Fibroblast of pulmonary artery (primary cell): ENCODE measurements around the gene ENTREP1.
A peak's percentile ranks its signal among the peaks of the same experiment; 100 is the strongest.

Source experiments
- DNase-seq: peaks from one replicate; pipeline ENCODE4 v3.0.0-alpha.2; 2010; ENCODE audit warnings: low read depth
- H3K4me3 ChIP-seq: replicated peaks from 2 replicates; pipeline ENCODE4 v1.5.1; 2011; ENCODE audit warnings: low read depth, mild to moderate bottlenecking, control low read depth, low read length, moderate library complexity
- TF ChIP-seq, protein P1 (sequence below): IDR thresholded peaks from 2 replicates; pipeline ENCODE4 v1.5.1; 2011; ENCODE audit warnings: mild to moderate bottlenecking, control low read depth, low read length, inconsistent platforms; ENCODE audit errors: missing control alignments

Gene ENTREP1

DNA sequence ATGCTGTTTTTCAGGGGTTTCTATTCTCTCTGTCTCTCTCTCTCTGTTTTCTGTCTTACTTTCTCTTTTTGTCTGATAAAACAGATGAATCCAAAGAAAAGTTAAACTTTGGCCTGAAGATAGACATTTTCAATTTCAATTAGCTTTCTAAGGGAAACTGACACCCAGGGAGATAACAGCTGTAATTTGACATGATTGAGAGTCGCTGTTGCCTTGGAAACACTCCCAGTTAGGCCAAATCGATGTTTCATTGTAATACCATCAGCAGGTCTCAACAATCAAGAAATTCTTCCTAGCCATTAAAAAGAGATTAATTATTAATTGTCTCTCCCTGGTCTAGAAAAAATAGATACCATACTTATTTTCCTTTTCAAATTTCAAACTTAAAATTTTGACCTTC, 53.0 kb downstream of the ENTREP1 start:
- TF ChIP-seq, protein P1, sequence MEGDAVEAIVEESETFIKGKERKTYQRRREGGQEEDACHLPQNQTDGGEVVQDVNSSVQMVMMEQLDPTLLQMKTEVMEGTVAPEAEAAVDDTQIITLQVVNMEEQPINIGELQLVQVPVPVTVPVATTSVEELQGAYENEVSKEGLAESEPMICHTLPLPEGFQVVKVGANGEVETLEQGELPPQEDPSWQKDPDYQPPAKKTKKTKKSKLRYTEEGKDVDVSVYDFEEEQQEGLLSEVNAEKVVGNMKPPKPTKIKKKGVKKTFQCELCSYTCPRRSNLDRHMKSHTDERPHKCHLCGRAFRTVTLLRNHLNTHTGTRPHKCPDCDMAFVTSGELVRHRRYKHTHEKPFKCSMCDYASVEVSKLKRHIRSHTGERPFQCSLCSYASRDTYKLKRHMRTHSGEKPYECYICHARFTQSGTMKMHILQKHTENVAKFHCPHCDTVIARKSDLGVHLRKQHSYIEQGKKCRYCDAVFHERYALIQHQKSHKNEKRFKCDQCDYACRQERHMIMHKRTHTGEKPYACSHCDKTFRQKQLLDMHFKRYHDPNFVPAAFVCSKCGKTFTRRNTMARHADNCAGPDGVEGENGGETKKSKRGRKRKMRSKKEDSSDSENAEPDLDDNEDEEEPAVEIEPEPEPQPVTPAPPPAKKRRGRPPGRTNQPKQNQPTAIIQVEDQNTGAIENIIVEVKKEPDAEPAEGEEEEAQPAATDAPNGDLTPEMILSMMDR, result no peak
- no peak for DNase-seq
- no peak overlapping the region for H3K4me3 ChIP-seq

DNA sequence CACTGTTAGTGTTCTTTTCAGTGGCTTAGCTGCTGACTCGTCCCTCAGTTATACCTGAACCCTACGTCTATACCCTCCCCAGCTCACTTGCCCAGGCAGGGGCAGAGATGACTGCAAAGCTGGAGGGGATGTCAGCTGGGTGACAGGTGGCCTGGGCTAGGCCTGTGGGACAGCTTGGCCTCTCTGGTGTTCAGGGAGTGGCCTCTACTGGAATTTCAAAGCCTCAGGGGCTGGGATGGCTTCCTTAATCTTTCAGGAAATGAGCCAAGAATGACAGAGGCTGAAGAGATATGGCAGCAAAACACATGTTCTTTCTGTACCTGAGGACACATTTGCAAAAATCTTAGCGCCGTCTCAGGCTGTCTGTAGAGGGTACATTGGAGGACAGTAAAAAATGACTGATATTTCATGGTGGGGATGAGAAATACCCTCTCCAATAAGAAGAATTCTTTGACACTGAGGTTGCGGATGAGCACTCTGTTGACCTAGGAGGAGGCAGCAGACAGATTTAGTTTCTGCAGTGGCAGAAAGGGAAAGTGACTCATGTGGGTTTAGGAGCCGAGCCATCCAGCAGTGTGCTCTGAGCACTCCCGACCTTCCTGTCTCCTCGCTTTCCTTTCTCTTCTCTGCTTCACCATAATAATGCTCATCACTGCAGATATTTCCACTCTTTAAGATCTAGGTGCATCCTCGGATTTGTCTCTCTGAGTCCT, 54.4 kb downstream of the ENTREP1 start:
- H3K4me3 ChIP-seq, result no peak overlapping the region
- peak; percentile 49 for DNase-seq
- TF ChIP-seq, protein P1, result no peak

DNA sequence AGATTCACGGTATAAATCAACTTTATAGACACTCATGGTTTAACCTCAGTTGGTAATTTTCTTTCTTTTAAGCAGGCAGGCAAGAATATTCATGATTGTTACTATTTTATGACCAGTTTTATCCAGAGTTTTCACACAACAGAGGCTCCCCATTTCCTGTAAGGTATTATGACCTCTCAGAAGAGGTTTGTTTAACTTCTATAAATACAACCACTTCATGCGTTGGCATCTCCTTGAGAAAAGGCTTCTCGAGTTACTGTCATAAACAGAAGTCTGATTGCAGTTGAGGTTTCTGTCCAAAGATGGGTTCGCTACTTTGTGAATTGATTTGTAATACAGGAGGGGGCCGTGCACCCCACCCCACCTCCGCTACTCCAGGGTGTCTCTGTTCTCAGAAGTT, 55.3 kb downstream of the ENTREP1 start:
- no peak overlapping the region for H3K4me3 ChIP-seq
- DNase-seq, result no peak
- TF ChIP-seq, protein P1, result no peak

DNA sequence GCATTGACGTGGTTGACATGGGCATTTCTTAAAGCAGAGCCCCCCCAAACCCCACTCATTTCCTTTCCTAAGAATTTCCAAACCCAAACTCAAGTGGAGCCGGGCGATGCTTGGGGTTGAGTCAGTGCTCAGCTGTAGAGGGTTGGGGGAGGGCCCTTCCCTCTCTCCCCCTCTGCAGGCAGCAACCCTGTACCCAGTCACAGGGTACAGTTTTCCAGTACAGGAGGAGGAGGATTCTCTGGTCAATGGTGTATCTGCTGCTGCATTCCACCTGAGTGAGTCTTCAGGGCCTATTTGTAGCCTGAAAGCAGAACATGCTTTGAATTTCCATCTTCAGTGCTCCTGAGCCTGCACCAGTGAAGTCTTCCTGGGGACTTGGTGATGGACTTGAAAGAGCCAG, 55.8 kb downstream of the ENTREP1 start:
- peak; percentile 28 for DNase-seq
- H3K4me3 ChIP-seq, result no peak overlapping the region
- TF ChIP-seq, protein P1, result no peak

DNA sequence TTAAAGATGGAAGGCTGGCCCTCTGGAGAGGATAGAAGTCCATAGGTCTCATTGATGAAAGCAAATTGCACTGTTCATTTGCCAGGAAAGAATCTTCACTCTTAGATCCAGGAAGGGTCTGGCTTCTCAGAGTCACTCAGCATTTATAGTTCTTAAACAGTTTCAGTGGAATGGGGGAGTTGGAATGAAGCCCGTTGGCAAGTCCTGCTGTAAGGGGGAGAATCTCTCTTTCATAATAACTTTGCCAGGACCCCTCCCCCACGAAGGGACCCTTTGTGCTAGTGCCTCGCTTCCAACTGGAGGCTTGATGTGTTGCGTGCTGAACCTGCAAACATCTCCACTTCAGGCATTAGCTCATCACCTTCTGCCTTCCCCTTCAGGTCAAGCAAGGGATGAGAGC, 57.1 kb downstream of the ENTREP1 start:
- H3K4me3 ChIP-seq, result no peak overlapping the region
- no peak for DNase-seq
- TF ChIP-seq, protein P1, result no peak

DNA sequence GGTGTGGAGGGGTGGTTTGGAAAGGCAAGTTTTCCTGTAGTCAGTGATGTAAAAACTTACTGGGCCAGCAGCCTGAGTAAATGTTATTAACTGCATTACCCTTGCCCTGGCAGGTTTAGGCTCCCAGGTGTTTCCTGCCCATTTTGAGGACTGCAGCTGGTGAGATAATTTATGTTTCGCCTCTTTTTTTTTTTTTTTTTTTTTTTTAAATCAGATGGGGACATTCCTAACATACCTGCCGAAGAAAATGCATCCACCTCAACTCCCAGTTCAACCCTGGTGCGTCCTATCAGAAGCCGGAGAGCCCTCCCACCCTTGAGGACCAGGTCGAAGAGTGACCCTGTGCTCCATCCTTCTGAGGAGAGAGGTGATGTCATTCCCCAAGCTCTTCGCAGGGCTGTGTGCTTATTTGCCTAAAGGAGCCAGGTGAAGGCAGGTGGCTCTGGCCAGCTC, 60.6 kb downstream of the ENTREP1 start:
- TF ChIP-seq, protein P1, result no peak
- no peak overlapping the region for H3K4me3 ChIP-seq
- no peak for DNase-seq

DNA sequence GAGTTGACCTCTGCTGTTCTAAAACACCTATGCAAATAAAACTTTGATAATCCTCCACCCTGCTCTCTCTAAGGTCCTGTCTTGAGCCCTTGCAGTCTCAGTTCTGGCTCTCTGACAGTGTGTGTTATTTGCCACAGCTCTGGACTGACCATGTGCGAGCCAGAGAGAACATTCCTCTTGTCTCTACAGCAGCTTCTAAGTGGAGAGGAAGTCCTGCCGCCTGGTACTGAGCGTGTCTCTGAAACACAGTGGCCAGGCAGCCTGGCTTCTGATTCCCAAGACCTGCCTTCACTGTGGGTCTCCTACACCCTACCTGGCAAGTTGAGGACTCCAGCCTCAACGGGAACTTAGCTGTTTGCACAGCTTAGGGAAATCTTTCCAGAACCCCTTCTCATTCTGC, 61.6 kb downstream of the ENTREP1 start:
- no peak for DNase-seq
- TF ChIP-seq, protein P1, result no peak
- H3K4me3 ChIP-seq, result no peak overlapping the region
